AML-193 (cell line): ENCODE data around the gene NKD2.
"Not testable (repeated sequence)": the region's sequence is repeated elsewhere in the genome, so short reads cannot be mapped to it uniquely, and the experiment has no call there.

Experiments used
- DNase-seq, 2 experiments: peaks; one replicate each; lab custom pipeline; 2025; lab: John Stamatoyannopoulos, UW

The NKD2 gene

GRCh38 chr5:1000831-1001230 lies 7.8 kb upstream of the NKD2 start:
- DNase-seq: not testable (repeated sequence)

DNA sequence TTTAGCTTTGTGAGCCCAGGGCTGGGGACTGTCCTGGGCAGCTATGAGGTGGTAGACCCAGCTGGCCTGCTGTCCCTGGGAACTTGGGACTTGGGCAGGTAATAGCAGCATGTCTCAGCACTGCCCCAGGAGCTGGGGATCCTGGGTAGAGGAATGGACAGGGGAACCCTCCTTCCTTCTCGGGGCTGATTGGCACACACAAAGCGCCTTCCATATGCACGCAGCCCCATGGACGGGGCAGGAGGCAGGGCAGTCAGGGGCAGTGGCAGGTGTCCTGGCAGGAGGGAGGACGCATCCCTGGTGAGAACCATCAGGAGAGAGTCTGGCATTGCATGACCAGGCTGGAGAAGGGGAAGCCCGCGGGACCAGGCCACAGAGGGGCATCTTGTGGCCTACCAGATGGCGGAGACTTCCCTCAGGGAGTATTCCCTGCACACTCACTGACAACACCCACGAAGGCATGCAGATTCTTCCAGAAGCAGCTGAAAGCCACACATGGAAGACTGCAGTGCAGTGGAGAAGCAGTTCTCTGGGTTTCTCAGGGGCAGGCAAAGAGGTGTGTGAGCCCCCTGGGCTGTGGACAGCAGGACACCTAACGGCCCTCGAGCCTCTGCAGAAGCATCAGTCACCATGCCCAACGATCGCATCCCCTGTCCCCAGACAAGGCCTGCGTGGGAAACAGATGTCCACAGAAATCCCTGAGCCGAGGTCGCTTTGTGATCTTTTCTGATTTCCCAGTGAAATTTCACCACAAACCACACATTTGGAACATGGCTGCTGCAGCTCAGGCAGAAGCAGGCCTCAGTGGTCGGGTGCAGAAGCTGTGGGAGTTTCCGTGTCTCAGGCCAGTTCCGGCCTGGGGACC lies 7.0 kb upstream of the NKD2 start:
- DNase-seq: no peak

- DNase-seq: no peak
Observed at GRCh38 chr5:1002271-1002546, 6.4 kb upstream of the NKD2 start.

- DNase-seq: no peak
Observed at GRCh38 chr5:1002836-1003235, 5.8 kb upstream of the NKD2 start.

- DNase-seq: no peak
Observed at GRCh38 chr5:1003296-1003937, 5.2 kb upstream of the NKD2 start.

DNA sequence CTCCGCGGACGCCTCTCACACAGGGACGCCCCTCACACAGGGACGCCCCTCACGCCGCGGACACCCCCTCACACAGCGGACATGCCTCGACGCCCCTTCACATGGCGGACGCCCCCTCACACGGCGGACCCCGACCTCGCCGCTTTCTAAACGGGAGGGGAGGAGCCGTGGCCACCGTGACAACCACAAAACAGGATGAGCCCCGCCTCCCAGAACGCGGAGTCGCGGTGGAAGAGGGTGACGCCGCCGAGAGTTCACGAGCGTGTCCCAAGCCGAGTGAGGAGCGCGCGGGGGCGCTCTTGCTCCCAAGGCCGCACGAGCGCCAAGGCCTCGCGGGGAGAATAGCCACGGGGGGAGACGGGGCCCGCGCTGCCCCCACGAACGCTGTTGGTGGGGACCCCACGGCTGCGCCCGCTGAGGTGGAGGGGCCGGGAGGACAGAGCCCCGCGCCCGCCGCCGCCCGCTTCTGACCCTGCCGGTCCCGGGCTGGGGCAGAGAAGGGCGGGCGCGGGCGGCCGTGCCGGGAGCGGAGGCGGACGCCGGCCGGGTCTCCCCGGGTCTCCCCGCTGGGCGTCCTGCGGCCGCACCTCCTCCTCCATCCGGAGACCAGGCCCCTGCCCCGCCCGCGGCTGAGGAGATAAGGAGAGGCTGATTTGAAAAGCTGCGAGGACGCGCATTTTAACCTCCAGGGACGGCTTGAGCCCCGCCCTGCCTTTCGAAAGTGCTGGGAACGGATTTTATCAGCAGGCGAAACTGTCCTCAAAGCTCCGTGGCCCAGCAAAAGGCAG lies 3.9 kb upstream of the NKD2 start:
- DNase-seq: no peak

DNA sequence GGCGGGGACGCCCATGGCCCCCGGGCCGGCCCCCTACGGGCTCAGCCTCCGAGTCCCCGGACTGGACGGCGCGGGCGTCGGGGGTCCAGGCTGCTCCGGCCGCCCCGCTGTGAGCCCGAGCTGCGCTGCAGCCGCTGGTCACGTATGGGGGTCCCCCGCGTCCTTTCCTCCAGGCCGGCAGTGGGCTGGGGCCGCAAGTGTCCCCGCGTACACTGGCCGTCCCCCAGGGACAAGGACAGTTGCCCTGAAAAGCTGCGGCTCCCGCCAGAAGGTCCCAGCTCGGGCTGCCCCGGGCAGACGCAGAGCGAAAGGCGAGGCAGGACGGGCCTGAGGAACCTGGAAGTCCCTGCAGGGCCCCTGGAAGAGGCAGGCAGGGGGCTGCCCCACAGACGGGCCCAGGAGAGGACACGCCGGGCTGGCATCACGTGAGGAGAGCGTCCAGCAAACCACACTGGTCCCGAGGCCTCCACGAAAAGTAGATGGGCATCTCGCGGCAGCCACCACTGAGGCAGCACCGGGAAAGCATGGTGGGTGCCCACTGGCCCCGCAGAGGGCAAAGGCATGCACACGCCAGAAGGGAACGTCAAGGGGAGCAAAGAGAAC lies 3.3 kb upstream of the NKD2 start:
- no peak for DNase-seq

DNA sequence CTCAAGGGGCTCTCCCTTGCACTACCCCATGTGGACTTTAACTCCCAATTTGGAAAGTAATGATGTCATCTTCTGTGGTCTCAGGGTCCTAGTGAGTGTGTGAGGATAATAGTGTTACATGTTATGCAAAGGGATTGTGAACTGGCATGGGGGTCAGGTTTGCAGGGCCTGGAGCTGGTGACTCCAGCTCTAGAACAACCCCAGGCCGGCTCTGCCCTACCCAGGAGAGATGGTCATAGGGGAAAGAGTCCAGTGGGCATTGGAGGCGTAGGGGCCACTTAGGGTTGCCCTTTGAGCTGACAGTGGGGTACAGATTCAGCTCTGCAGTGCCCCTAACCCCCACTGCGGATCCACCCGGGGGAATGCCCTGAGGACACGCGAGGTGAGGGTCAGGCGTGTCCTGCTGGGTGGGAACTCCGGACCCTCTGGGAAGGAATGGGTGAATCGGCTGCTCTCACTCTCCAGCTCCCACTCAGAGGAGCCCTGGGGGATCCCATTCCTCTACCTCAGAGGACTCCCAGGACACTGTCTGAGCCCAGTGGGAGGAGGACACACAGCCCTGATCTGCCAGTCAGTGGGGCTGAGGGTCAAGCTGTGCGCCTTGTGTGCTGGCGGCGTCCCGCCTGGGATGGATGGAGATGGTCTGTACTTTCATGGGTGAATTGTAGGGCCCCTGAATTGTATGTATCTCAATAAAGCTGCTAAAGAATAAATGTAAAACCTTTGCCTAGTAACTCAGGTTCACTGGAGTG lies 2.5 kb upstream of the NKD2 start:
- no peak for DNase-seq

GRCh38 chr5:1006656-1007071 lies 1.9 kb upstream of the NKD2 start:
- no peak for DNase-seq

DNA sequence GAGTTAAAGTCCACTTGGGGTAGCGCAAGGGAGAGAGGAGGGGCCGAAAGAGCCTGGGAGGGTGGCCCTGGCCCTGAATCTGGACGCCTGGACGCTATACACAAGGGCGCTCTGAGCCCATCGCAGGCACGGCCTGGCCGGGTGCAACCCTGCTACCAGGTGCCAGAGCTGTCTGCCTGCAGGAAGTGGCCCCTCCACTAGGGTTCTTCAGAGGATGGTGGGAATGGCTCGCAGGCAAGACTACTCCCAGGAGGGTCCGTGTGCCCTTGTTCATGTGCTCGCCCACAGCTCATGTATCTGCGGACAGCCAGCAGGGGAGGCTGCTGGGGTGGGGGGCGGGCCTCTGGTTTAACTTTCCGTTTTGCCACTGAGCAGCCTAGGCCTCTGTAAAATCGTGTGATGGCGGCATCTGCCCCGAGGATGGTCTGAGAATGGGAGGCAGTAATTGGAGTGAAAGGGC lies 1.4 kb upstream of the NKD2 start:
- no peak for DNase-seq

- DNase-seq: no peak
Observed at GRCh38 chr5:1007681-1008450, 736 bp upstream of the NKD2 start.

- DNase-seq: no peak
Observed at GRCh38 chr5:1009359-1010180, 968 bp downstream of the NKD2 start.

GRCh38 chr5:1010181-1010510 lies 1.5 kb downstream of the NKD2 start:
- no peak for DNase-seq

- DNase-seq: no peak
Observed at GRCh38 chr5:1010641-1011046, 2.0 kb downstream of the NKD2 start.

GRCh38 chr5:1011226-1011631 lies 2.6 kb downstream of the NKD2 start:
- no peak for DNase-seq

DNA sequence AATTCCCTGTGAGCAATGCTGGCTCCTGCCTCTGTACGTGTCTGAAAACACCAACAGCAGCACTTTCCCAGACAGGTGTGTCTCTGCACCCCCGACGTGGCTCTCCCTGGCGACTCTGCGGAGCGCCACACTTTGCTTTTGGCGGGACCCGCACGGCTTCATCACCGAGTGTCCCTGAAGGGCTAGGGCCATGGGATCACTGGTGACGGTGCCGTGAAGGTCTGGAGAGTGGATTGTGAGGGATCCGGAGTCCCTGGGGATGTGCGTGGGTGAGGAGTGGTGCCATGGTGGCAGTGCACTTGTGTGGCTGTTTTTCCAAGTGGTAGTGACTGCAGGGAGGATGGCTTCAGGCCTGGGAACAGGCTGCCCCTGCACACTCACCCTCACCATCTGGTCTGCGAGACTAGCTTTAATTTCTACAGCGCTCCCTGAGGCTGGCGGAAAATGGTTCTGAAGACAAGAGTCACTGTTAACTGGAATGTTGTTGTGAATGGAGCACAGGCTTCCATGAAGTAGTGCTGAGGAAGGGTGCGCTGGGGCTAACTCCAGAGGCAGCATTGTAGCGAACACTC lies 3.2 kb downstream of the NKD2 start:
- no peak for DNase-seq

GRCh38 chr5:1012313-1012841 lies 3.8 kb downstream of the NKD2 start:
- DNase-seq: no peak

GRCh38 chr5:1012900-1013237 lies 4.3 kb downstream of the NKD2 start:
- DNase-seq: no peak

DNA sequence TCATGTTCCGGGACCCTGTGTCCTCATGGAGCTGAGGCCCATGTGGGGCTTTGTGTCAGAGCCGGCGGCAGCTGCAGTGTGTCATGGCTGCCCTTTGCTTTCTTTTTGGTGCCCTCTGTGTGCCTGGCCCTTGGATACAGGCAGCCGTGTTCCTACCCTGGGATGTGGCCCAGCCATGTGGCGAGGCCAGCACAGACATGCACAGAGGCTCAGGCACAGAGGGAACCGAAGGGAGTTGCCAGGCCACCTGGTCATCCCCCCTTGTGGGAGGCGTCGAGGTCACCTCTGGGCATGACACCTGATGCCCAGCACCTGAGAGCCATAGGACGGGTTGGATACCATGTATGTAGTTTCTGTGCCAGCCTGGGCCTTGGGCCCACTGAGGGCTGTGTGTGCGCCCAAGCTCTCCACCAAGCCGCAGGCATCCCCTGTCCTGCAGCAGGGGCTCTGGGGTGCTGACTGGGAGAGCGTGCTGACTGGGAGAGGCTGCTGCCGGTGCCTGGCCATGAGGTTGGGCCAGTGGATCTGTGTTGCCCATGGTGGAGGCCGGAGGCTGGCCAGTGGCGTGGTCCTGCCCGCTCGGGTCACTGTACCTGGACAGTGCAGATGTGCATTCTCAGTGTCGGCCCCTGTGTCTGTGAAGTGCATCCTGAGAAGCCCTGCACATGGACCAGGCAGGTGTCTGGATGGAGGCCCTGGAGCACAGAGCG lies 4.8 kb downstream of the NKD2 start:
- no peak for DNase-seq
